ENCODE measurements around the gene NR3C1.

Gene NR3C1

GRCh38 chr5:143386725-143387124 is 16.8 kb downstream of the NR3C1 start:
- no peak for DNase-seq (ENCODE audit: low read depth in 1 of 2, low spot score in 1 of 2)
- TF ChIP-seq JUND (IDR thresholded peaks at IDR 0.05; ENCODE audit: low read depth), result no peak
- in situ Hi-C loops (cut with HindIII; ENCODE audit: low pct_unique_long_range_greater_than_20kb, low sequenced_read_pairs), result no loop called here

GRCh38 chr5:143384865-143385657 is 18.4 kb downstream of the NR3C1 start:
- no peak for DNase-seq (ENCODE audit: low read depth in 1 of 2, low spot score in 1 of 2)
- in situ Hi-C loops (cut with HindIII; ENCODE audit: low pct_unique_long_range_greater_than_20kb, low sequenced_read_pairs), result no loop called here
- TF ChIP-seq JUND (IDR thresholded peaks at IDR 0.05; ENCODE audit: low read depth), result no peak

- in situ Hi-C loops (cut with HindIII; ENCODE audit: low pct_unique_long_range_greater_than_20kb, low sequenced_read_pairs), result no loop called here
- no peak for DNase-seq (ENCODE audit: low read depth in 1 of 2, low spot score in 1 of 2)
- no peak for TF ChIP-seq JUND (IDR thresholded peaks at IDR 0.05; ENCODE audit: low read depth)
These were observed 19.5 kb downstream of the NR3C1 start for GRCh38 chr5:143383988-143384387.

- TF ChIP-seq JUND (IDR thresholded peaks at IDR 0.05; ENCODE audit: low read depth), result no peak
- in situ Hi-C loops (cut with HindIII; ENCODE audit: low pct_unique_long_range_greater_than_20kb, low sequenced_read_pairs), result no loop called here
- no peak for DNase-seq (ENCODE audit: low read depth in 1 of 2, low spot score in 1 of 2)
These were observed 23.9 kb downstream of the NR3C1 start for GRCh38 chr5:143379606-143380005.

- no peak for DNase-seq (ENCODE audit: low read depth in 1 of 2, low spot score in 1 of 2)
- in situ Hi-C loops (cut with HindIII; ENCODE audit: low pct_unique_long_range_greater_than_20kb, low sequenced_read_pairs), result no loop called here
These were observed 26.3 kb downstream of the NR3C1 start for GRCh38 chr5:143376911-143377813.

GRCh38 chr5:143376195-143376779 is 27.2 kb downstream of the NR3C1 start:
- in situ Hi-C loops (cut with HindIII; ENCODE audit: low pct_unique_long_range_greater_than_20kb, low sequenced_read_pairs), result no loop called here
- no peak for TF ChIP-seq JUND (IDR thresholded peaks at IDR 0.05; ENCODE audit: low read depth)

More at GRCh38 chr5:143376911-143377813, 26.3 kb downstream of the NR3C1 start:
- no peak for TF ChIP-seq JUND (IDR thresholded peaks at IDR 0.05; ENCODE audit: low read depth)

GRCh38 chr5:143374496-143375217 is 28.8 kb downstream of the NR3C1 start:
- TF ChIP-seq JUND (IDR thresholded peaks at IDR 0.05; ENCODE audit: low read depth), result no peak
- no peak for DNase-seq (ENCODE audit: low read depth in 1 of 2, low spot score in 1 of 2)
- in situ Hi-C loops (cut with HindIII; ENCODE audit: low pct_unique_long_range_greater_than_20kb, low sequenced_read_pairs), result no loop called here

More at GRCh38 chr5:143376195-143376779, 27.2 kb downstream of the NR3C1 start:
- DNase-seq (ENCODE audit: low read depth in 1 of 2, low spot score in 1 of 2), result no peak

GRCh38 chr5:143373076-143373475 is 30.4 kb downstream of the NR3C1 start:
- no peak for DNase-seq (ENCODE audit: low read depth in 1 of 2, low spot score in 1 of 2)
- no peak for TF ChIP-seq JUND (IDR thresholded peaks at IDR 0.05; ENCODE audit: low read depth)
- in situ Hi-C loops (cut with HindIII; ENCODE audit: low pct_unique_long_range_greater_than_20kb, low sequenced_read_pairs), result no loop called here

- DNase-seq (ENCODE audit: low read depth in 1 of 2, low spot score in 1 of 2), result no peak
- in situ Hi-C loops (cut with HindIII; ENCODE audit: low pct_unique_long_range_greater_than_20kb, low sequenced_read_pairs), result no loop called here
- TF ChIP-seq JUND (IDR thresholded peaks at IDR 0.05; ENCODE audit: low read depth), result no peak
These were observed 31.2 kb downstream of the NR3C1 start for GRCh38 chr5:143372187-143372829.

- in situ Hi-C loops (cut with HindIII; ENCODE audit: low pct_unique_long_range_greater_than_20kb, low sequenced_read_pairs), result no loop called here
- no peak for TF ChIP-seq JUND (IDR thresholded peaks at IDR 0.05; ENCODE audit: low read depth)
- no peak for DNase-seq (ENCODE audit: low read depth in 1 of 2, low spot score in 1 of 2)
These were observed 33.0 kb downstream of the NR3C1 start for GRCh38 chr5:143370440-143370839.

- TF ChIP-seq JUND (IDR thresholded peaks at IDR 0.05; ENCODE audit: low read depth), result no peak
- DNase-seq (ENCODE audit: low read depth in 1 of 2, low spot score in 1 of 2), result no peak
- in situ Hi-C loops (cut with HindIII; ENCODE audit: low pct_unique_long_range_greater_than_20kb, low sequenced_read_pairs), result no loop called here
These were observed 39.4 kb downstream of the NR3C1 start for GRCh38 chr5:143364061-143364460.
